Measurements from ENCODE around the gene TNFSF10.
"Not testable (repeated sequence)": the region's sequence is repeated elsewhere in the genome, so short reads cannot be mapped to it uniquely, and the experiment has no call there.

The TNFSF10 gene

DNA sequence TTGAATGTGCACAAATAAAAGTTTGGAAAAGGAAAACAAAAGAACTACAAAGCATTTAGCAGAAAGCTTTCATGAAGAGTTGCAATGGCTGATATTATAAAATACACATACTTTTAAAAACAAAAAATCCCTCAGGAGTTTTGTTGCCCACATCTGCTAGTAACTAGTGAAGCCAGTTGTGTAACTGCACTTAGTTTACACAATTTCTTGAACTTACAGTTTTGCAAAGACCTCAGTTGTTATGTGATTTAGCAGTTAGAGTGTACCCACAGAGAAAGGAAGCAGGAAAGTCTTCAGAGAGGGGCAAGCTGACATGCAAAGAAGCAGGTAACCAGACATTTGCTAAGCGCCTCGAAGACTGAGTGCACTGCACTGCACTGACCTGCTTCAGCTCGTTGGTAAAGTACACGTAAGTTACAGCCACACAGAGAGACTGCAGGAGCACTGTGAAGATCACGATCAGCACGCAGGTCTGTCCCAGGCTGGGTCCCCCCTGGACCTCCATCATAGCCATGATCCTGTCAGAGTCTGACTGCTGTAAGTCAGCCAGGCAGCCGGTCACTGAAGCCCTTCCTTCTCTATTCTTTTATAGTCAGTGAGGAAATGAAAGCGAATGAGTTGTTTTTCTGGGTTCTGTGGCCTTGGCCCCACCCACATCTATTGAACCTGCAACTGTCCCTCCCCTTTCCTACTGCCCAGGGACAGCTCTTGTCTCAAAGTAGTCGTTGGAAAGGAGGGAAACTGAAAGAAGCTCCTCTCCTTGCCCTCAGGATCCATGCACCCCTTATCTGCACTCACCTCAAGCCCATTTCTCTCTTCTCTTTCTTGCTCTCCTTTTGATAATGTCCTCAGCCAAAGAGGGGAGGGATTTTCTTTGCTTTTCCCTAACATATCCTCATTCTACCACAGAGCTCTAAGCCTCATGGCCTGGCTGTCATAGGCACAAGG, at the start of gene TNFSF10:
Gene TNFSF10 (minus strand): TSS at position 560 of the 948 bp plus-strand sequence. CDS start 46 bp downstream, at position 514.
- peak; percentile 72 to 80 for DNase-seq

DNA sequence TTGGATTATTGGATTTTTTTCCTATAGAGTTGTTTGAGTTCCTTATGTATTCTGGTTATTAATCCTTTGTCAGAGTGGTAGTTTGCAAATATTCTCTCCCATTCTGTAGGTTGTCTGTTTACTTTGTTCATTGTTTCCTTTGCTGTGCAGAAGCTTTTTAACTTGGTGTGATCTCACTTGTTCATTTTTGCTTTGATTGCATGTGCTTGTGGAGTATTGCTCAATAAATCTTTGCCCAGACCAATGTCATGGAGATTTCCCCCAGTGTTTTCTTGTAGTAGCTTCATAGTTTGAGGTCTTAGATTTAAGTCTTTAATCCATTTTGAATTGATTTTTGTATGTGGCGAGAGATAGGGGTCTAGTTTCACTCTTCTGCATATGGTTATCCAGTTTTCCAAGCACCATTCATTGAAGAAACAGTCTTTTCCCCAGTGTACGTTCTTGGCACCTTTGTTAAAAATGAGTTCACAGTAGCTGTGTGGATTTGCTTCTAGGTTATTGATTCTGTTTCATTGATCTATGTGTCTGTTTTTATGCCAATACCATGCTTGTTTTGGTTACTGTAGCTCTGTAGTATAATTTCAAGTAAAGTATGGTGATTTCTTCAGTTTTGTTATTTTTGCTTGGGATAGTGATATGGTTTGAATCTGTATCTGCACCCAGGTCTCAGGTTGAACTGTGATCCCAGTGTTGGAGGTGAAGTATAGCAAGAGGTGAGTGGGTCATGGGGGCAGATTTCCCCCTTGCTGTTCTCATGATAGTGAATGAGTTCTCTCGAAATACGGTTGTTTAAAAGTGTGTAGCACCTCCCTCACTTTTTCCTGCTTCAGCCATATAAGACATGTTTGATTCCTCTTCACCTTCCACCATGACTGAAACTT, 46.1 kb upstream of the TNFSF10 start:
- DNase-seq = no peak

DNA sequence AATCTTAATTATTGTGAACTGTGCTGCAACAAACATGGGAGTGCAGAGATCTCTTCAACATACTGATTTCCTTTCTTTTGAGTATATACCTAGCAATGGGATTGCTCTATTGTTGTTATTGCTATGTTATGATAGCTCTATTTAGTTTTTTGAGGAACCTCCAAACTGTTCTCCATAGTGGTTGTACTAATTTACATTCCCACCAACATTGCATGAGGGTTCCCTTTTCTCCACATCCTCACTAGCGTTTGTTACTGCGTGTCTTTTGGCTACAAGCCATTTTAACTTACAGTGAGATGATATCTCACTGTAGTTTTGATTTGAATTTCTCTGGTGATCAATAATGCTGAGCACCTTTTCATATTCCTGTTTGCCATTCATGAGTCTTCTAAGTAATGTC, 45.5 kb upstream of the TNFSF10 start:
- no peak for DNase-seq

DNA sequence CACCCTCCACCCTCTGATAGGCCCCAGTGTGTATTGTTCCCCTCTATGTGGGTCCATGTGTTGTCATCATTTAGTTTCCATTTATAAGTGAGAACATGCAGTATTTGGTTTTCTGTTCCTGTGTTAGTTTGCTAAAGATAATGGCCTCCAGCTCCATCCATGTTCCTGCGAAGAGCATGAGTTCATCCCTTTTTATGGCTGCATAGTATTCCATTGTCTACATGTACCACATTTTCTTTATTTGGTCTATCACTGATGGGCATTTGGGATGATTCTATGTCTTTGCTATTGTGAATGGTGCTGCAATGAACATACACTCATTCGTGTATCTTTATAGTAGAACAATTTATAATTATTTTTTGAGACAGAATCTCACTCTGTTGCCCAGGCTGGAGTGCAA, 43.6 kb upstream of the TNFSF10 start:
- not testable (repeated sequence) for DNase-seq

DNA sequence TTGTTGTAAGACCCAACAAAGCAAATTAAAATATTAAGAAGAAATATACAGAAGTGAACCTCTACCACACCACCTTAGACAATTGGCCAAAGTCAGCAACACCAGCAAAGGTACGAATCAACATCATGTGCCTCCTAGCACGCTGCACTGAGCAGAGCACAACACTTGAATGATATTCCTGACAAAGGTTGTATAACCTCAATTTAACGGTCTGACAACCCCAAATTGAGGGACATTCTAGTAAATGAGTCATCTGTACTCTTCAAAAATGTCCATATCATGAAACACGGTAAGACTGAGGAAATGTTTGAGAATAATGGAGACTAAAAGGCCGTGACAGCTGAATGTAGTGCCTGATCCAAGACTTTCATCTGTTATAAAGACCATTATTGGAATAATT, 41.3 kb upstream of the TNFSF10 start:
- DNase-seq = no peak

DNA sequence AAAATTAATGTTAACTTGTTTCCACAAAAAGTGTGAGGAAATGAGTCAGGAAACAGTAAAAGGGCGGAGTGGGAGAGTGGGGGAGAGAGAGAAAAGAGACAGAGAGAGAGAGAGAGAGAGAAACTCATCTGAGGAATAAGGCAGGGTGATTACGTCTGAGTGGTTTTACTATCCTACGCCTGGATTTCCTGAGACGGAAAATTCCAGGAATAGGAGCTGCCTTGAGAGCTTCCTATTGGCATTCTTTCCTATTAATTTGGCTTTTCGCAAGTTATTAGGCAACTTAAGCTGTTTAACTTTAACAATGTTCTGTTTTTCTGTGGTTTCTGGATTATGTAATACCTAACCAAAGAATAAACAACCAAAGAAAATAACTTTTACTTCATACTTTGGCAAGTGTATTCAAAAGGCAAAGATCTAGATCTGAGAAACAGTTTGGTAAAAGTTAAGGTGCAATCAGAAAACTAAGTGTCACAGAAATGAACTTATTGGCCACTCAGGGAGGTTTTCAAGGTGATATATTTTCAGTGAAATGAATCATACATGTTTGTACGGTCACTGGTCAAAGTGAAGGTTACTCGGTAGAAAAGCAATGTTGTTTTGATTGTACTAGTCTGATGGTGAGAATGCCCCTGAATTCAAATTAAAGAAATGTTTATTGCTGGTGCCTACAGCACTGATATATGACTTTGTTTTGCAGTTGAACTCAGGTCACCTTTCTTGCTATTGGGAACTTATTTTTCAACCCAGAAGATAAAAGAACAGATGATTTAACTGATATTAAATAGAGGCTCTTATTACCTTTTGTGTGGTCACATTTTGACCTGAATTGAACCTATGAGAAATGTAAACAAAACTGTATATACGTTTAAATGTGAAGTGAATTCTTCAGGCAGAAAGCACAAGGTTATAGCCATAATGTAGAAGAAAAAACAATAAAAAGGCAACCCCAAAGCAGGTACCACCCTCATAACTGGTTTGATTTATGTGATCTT, 39.9 kb upstream of the TNFSF10 start:
- peak; percentile 14 to 49 for DNase-seq

DNA sequence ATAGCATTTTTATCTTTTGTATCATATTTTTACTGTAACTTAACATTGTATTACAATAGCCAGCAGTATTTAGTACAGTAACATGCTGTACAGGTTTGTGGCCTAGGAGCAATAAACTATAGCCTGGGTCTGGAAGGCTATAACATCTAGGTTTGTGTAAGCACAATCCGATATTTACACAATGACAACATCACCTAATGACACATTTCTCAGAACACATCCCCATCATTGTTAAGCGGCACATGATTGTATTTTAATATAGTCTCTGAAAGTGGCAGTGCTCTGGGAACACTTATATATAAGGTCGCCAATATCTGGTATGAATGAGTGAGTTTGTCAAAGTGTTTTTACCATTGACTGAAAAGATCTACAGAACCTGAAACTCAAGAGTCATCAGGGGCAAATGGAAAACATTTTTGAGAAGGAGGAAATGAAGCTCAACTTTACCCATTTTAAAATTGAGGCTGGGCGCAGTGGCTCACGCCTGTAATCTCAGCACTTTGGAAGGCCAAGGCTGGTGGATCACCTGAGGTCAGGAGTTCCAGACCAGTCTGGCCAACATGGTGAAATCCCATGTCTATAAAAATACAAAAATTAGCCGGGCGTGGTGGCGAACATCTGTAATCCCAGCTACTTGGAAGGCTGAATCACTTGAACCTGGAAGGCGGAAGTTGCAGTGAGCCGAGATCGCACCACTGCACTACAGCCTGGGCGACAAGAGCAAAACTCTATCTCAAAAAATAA, 38.8 kb upstream of the TNFSF10 start:
- DNase-seq = peak in 1 of 2 donors; percentile 28

DNA sequence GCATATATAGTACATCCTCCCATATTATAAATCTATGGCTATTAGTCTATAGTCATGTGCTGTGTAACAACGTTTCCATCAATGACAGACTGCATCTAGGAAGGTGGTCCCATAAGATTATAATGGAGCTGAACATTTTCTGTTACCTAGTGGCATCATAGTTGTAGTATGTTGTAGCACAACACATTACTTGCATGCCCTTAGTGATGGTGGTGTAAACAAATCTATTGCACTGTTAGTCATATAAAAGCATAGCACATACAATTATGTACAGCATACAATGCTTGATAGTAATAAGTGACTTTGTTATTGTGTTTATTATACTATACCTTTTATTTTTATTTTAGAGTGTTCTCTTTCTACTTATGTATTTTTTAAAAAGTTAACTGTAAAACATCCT, 37.4 kb upstream of the TNFSF10 start:
- DNase-seq = no peak

DNA sequence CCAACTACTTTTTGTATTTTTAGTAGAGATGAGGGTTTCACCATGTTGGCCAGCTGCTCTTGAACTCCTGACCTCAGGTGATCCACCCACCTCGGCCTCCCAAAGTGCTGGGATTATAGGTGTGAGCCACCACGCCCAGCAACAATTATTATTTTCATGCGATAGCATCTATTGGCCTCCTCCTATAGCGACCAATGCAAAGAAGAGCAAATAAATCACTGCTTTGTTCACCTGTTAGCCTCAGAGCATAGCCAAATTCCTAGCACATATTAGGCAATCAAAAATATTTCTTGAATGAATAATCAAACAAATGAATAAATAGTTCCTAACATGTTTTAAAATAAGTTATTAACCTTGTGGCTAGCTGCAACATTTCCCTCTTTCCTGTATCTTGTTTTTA, 36.8 kb upstream of the TNFSF10 start:
- DNase-seq = no peak

DNA sequence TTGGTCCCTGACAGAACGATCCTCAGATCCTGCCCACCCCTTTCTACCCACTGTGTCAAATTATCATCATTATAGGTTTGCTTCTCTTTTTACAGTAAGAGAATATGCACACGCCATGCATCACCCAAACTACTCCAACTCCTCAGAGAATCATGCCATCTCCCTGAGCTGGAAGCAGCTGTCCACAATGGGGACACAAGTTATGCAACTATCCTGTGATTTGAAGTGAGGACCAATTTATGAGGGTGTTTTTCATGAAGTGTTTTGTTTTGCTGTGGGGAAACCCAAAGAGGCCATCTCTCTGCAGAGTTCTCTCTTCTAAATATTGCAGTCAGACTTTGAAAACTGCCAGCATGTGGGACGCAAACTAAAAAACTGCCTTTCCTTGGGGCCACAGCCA, 35.8 kb upstream of the TNFSF10 start:
- peak in 1 of 2 donors; percentile 30 for DNase-seq

DNA sequence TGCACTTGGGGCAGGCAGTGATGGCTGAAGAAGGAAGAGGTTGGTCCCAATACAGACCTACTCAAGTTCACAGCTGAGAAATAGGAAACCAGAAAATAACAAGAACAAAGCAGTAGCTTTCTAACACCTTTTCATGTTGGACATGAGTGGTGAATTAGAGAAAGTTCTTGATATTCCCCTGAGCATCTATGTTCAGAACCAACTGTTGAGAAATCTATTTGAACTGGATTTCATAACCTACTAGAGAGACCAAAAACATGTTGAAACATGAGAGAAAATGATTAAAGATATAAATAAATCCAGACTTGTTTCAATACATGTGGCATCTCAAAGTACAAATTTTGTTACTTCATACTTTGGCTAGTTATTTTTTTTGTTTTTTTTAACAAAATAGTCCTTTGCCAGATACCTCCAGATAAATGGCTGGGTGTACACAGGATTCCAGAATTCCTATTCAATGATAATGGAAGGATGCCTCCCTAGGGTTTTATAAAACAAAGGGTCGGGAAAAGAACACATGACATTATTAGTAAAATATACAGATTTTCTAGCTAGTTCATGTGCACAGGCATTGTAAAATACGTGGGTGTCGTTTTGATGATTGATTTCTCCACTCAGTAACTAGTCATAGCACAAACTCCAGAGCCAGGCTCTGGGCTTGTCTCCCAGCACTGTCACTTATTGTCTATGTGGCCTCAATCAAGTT, 34.4 kb upstream of the TNFSF10 start:
- no peak for DNase-seq

DNA sequence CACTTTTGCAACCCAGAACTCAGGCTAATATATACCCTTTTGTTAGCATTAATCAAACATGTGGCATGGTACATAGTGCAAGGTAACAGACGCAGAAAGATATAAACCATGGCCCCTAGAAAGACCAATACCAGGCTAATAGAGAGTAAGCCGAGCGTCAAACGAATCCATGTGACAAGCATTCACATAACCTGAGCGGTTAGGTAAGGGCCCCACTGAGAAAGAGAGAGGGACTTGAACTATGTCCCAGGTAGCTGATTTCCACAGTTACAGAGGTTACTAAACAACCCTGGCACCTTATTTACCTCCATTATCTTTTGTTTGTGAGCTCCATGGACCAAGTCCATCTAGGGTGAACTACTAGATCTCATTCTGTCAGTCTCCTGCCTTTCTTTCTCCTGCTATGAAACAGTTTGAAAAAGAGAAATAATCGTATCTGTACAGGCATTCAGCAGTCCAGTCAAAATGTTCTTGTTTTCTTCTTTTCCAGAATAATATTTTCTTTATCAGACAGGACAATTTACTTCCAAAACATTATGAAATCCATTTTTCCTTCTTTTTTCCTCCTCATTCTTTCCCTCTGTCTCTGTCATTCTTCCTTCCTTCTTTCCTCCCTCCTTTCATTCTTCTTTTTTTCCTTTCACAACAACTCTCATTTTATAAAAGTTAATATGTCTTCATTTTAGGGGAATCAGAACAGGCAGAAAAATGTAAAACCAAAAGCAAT, 30.5 kb upstream of the TNFSF10 start:
- DNase-seq = no peak

DNA sequence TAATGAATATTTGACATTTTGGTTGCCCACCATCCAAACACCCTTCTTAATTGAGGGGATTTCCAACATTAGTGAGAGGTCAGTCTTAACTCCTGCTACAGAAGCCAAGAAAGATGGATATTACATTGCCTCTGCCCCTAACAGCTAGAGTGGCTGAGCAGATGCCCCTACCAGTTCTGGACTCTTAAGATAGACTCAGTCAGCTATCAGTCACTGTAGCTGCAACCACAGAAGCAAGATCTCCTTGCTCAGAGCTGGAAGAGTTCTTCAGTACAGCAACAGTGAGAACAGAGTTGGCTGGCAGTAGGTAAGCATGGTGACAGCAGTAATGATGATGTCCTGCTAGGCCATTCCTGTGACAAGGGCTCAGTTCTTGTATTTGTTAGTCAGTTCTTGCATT, 29.4 kb upstream of the TNFSF10 start:
- DNase-seq = no peak

DNA sequence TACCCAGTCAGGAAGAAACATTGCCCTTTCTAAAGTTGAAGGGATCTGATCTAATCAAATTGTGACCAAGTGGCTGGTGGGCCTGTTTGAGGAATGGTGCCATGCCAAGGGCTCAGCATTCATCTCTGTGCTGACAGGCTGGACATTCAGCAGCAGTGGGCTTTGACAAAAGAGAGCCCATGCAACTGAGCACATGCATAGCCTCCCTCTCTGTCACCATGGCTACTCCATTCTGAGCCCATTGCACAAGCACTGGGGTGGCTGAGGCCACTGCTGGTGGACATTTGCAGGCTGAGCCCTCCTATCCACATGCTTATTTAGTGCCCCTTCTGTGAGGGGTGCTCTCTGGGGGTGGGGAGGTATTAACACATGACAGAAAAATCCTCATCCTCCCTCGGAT, 28.6 kb upstream of the TNFSF10 start:
- DNase-seq = no peak

DNA sequence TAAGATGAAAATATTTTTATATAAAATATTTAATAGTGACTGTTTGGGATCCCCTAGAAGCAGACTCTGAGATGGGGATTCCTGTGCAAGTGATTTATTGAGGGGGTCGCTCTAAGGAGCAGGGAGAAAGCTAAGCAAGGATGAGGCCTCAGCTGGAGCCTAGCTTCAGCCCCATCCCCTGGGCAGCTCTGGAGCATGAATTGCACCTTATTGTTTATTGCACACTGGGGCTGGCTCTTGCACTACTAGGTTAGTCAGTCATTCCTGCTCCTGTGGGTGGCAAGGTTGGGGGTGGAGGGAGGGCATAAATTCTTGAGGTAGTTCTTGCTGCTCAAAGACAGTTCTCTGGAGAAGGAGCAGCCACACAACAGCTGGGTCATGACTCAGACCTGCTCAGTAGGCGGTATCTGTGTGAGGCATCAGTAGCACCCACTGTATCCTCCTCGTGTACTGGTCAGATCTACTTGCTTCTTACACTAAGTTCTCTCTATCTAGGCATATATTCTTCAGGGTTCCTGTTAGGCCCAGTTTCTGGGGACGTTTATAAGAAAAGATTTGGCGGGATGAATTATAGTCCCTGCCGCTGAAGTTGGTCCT, 27.2 kb upstream of the TNFSF10 start:
- peak; percentile 21 to 34 for DNase-seq

DNA sequence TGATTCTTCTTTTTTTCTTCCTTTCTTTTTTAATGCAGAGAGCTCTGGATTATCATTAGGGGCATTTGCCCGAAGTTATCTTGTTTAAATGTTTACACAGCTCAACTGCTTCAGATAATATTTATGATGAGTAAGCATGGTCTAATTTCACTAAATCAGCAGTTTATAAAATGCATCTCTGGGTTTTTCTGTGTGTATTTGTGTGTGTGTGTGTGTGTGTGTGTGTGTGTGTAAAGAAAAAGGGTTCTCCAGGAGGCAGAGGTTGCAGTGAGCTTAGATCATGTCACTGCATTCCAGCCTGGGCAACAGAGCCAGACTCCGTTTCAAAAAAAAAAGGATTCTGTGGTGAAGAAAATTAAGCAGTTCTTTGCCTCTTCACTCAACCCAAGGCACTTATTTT, 25.9 kb upstream of the TNFSF10 start:
- DNase-seq = no peak

DNA sequence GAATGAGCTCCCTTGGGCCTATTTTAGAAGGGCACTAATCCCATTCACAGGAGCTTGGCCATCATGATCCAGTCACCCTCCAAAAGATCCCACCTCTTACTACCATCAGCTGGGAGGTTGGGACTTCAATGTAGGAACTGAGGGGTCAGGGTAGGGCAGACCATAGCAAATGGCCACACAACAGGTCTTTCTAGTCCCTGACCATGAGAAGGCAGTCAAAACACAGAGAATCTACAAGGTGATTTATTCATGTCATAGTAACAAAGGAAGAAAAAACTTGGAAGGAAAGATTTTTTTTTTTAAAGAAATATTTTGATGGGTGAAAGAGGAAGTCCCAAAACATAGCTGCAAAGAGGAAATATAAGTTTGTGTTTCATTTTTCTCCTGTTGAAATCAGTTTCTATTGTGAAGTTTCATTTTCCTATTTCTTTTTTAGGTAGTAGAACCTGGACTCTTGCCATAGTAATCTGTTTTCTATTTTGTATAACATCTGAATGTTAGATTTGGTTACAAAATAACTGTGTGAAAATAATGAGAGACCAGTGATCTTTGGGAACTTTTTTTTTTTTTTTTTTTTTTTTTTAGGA, 23.5 kb upstream of the TNFSF10 start:
- no peak for DNase-seq

DNA sequence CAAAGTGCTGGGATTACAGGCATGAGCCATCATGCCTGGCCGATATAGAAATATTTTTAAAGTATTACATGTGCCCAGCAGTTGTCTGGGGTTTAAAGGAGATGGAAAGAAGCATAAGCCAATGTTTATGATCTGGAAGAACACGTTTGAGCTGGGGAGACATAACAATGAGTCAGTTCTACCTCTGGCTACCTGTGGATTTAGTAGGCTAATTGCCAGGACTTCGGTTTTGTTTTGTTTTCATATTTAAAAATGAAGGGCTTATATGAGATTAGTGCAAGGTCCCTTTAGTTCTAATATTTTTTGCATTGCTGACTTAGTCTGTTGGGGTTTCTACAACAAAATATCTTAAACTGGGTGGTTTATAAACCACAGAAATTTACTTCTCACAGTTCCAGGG, 22.9 kb upstream of the TNFSF10 start:
- no peak for DNase-seq

DNA sequence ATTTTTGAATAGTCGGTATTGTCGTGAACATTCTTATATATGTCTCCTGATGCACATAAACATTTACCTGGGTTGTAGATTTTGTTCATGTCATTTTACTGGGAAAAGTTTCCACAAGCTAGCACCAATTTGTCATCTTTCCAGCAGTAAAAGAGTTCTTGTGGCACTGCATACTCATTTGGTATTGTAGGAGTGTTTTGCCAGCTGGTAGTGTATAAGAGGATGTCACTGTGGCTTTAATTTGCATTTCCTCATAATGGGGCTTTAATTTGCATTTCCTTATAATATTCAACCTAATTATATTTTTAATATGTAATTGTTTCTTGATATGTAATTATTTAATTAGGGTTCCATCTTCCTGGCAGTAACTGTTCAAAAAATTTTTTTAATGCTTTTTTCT, 21.2 kb upstream of the TNFSF10 start:
- DNase-seq = no peak

DNA sequence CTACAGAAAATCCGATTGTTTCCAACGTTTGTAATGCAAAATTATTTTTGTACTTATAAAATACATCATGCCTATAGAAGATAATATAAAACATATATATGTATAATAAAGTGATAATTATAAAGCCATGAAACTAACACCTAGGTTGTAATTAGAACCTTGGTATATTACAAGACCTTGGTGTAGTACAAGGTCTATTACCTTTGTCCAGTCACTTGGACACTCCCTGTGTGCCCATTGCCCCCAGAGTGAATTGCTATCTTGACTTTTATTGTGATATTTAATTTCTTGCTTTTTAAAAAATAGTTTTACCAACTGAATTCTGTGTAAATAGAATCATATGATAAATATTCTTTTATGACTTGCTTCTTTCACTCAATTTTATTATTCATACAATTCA, 20.7 kb upstream of the TNFSF10 start:
- DNase-seq = no peak
